H9 (cell line): Measurements from ENCODE around the gene KCNIP3. TPM values are rescaled to one million over a fixed set of nuclear protein-coding genes. Genes with fewer than 3 reads are reported as not detected.
A peak's percentile ranks its signal among the peaks of the same experiment; 100 is the strongest.

ENCODE experiments used
- DNase-seq: peaks from one replicate; pipeline ENCODE4 v3.0.0-alpha.2; 2017
- H2AFZ ChIP-seq: one replicate; pipeline ENCODE4 v1.6.1; 2013; ENCODE audit warnings: mild to moderate bottlenecking, low read length, control low read depth, moderate library complexity
- H2AK5ac ChIP-seq: 2 replicates; pipeline ENCODE4 v1.6.1; 2013; ENCODE audit warnings: low read length, control low read depth, mixed read lengths; ENCODE audit not compliant: insufficient read length
- H2BK120ac ChIP-seq: one replicate; pipeline ENCODE4 v1.6.1; 2013; ENCODE audit warnings: low read depth, mild to moderate bottlenecking, low read length, control low read depth, inconsistent platforms; ENCODE audit not compliant: poor library complexity, severe bottlenecking
- H2BK12ac ChIP-seq: 2 replicates; pipeline ENCODE4 v1.6.1; 2013; ENCODE audit warnings: low read length, control low read depth, mixed read lengths, low read depth; ENCODE audit not compliant: insufficient read length
- H2BK15ac ChIP-seq: 2 replicates; pipeline ENCODE4 v1.6.1; 2013; ENCODE audit warnings: low read depth, low read length, control low read depth
- H2BK20ac ChIP-seq: one replicate; pipeline ENCODE4 v1.6.1; 2013; ENCODE audit warnings: low read depth, mild to moderate bottlenecking, low read length, control low read depth, inconsistent platforms; ENCODE audit not compliant: poor library complexity, severe bottlenecking
- H2BK5ac ChIP-seq: 2 replicates; pipeline ENCODE4 v1.6.1; 2013; ENCODE audit warnings: low read length, control low read depth, mixed read lengths; ENCODE audit not compliant: insufficient read length
- H3K14ac ChIP-seq: 2 replicates; pipeline ENCODE4 v1.6.1; 2013; ENCODE audit warnings: low read length, control low read depth; ENCODE audit not compliant: insufficient read depth
- H3K18ac ChIP-seq: 2 replicates; pipeline ENCODE4 v1.6.1; 2013; ENCODE audit warnings: low read depth, mild to moderate bottlenecking, mixed read lengths, low read length, control low read depth; ENCODE audit not compliant: insufficient read length
- H3K23ac ChIP-seq: 2 replicates; pipeline ENCODE4 v1.6.1; 2013; ENCODE audit warnings: low read length, control low read depth, mixed read lengths, low read depth; ENCODE audit not compliant: insufficient read length
- H3K23me2 ChIP-seq: 2 replicates; pipeline ENCODE4 v1.6.1; 2013; ENCODE audit warnings: low read depth, mild to moderate bottlenecking, mixed read lengths, low read length, control low read depth; ENCODE audit not compliant: insufficient read length, poor library complexity, severe bottlenecking
- H3K27ac ChIP-seq: 2 replicates; pipeline ENCODE4 v1.5.1; 2013; ENCODE audit warnings: low read length, control low read depth, mixed read lengths, low read depth; ENCODE audit not compliant: insufficient read length
- H3K27me3 ChIP-seq: 2 replicates; pipeline ENCODE4 v1.6.1; 2013; ENCODE audit warnings: low read length, control low read depth, inconsistent platforms; ENCODE audit not compliant: insufficient read depth
- H3K4ac ChIP-seq: 2 replicates; pipeline ENCODE4 v1.6.1; 2013; ENCODE audit warnings: low read depth, mild to moderate bottlenecking, control low read depth, inconsistent platforms, low read length, moderate library complexity
- H3K4me1 ChIP-seq: 2 replicates; pipeline ENCODE4 v1.6.1; 2013; ENCODE audit warnings: low read length, control low read depth, inconsistent platforms; ENCODE audit not compliant: insufficient read depth
- H3K4me2 ChIP-seq: 2 replicates; pipeline ENCODE4 v1.6.1; 2013; ENCODE audit warnings: low read length, control low read depth, mixed read lengths; ENCODE audit not compliant: insufficient read length, insufficient read depth
- H3K56ac ChIP-seq: 2 replicates; pipeline ENCODE4 v1.6.1; 2013; ENCODE audit warnings: low read depth, mild to moderate bottlenecking, mixed read lengths, low read length, control low read depth; ENCODE audit not compliant: insufficient read length
- H3K79me1 ChIP-seq: 2 replicates; pipeline ENCODE4 v1.6.1; 2013; ENCODE audit warnings: low read depth, mild to moderate bottlenecking, moderate library complexity, low read length, control low read depth, inconsistent platforms; ENCODE audit not compliant: insufficient read depth, poor library complexity, severe bottlenecking
- H3K79me2 ChIP-seq: 2 replicates; pipeline ENCODE4 v1.6.1; 2013; ENCODE audit warnings: low read length, control low read depth, inconsistent platforms; ENCODE audit not compliant: insufficient read depth
- H3K9ac ChIP-seq: 2 replicates; pipeline ENCODE4 v1.6.1; 2013; ENCODE audit warnings: low read length, control low read depth, mixed read lengths; ENCODE audit not compliant: insufficient read length; ENCODE audit errors: extremely low read depth
- H3K9me3 ChIP-seq: one replicate; pipeline ENCODE4 v1.6.1; 2013; ENCODE audit warnings: low read depth, low read length, inconsistent platforms; ENCODE audit not compliant: control insufficient read depth
- H3T11ph ChIP-seq: one replicate; pipeline ENCODE4 v1.6.1; 2013; ENCODE audit warnings: mild to moderate bottlenecking, low read length, control low read depth, inconsistent platforms
- H4K20me1 ChIP-seq: one replicate; pipeline ENCODE4 v1.6.1; 2013; ENCODE audit not compliant: control insufficient read depth, insufficient read length, insufficient read depth
- H4K5ac ChIP-seq: 2 replicates; pipeline ENCODE4 v1.6.1; 2013; ENCODE audit warnings: low read depth, mild to moderate bottlenecking, mixed read lengths, low read length, control low read depth; ENCODE audit not compliant: insufficient read length
- H4K8ac ChIP-seq: replicated peaks from 2 replicates; pipeline ENCODE4 v1.6.1; 2013; ENCODE audit warnings: low read length, control low read depth, mixed read lengths, low read depth; ENCODE audit not compliant: insufficient read length
- H4K91ac ChIP-seq: 2 replicates; pipeline ENCODE4 v1.6.1; 2013; ENCODE audit warnings: low read depth, mild to moderate bottlenecking, moderate library complexity, mixed read lengths, low read length, control low read depth; ENCODE audit not compliant: insufficient read length
- H3K27ac Mint-ChIP-seq, 3 experiments: 2 replicates in 2 of 3; 3 replicates in 1 of 3; pipeline ENCODE4 v1.8.0; 2020 to 2021; ENCODE audit warnings: mixed read lengths in 3 of 3, mild to moderate bottlenecking in 1 of 3, moderate library complexity in 1 of 3
- H3K27me3 Mint-ChIP-seq: 2 replicates; pipeline ENCODE4 v1.8.0; 2021; ENCODE audit warnings: low read depth, mild to moderate bottlenecking, moderate library complexity, mixed read lengths
- H3K36me3 Mint-ChIP-seq, 3 experiments: 2 replicates in 2 of 3; 3 replicates in 1 of 3; pipeline ENCODE4 v1.8.0; 2020 to 2021; ENCODE audit warnings: low read depth in 3 of 3, mixed read lengths in 3 of 3; ENCODE audit not compliant: insufficient read depth in 1 of 3
- H3K4me1 Mint-ChIP-seq, 2 experiments: 2 replicates each; pipeline ENCODE4 v1.8.0; 2020; ENCODE audit warnings: mixed read lengths in 2 of 2
- H3K4me3 Mint-ChIP-seq, 2 experiments: 2 replicates in 1 of 2; 3 replicates in 1 of 2; pipeline ENCODE4 v1.8.0; 2020 to 2021; ENCODE audit warnings: mild to moderate bottlenecking in 2 of 2, mixed read lengths in 2 of 2, moderate library complexity in 1 of 2
- H3K9me3 Mint-ChIP-seq, 2 experiments: 2 replicates in 1 of 2; 3 replicates in 1 of 2; pipeline ENCODE4 v1.8.0; 2020; ENCODE audit warnings: mild to moderate bottlenecking in 2 of 2, mixed read lengths in 2 of 2, moderate library complexity in 1 of 2
- WGBS: extraction: QIAGEN DNeasy Blood & Tissue Kit; methylation state at CpG from one replicate; pipeline ENCODE4 v1.1.7; 2013; ENCODE audit warnings: missing lambda C conversion rate, low lambda C conversion rate, mixed read lengths; ENCODE audit not compliant: insufficient read length; ENCODE audit errors: extremely low coverage; 5-methylcytosine and 5-hydroxymethylcytosine counted together
- total RNA-seq: library from RNA; stranded (reverse); gene quantifications from 2 replicates; pipeline ENCODE4 v1.2.1, GENCODE V29; 2021
- TF ChIP-seq, protein P1 (sequence below): fragments of 200-600 bp; sonication (generic); conservative IDR thresholded peaks from 3 replicates; pipeline ENCODE4 v1.8.0; 2021; ENCODE audit warnings: antibody characterized with exemption, mild to moderate bottlenecking

The KCNIP3 gene
- total RNA-seq, 1 experiment from 2014 or later: 1.5 TPM

DNA sequence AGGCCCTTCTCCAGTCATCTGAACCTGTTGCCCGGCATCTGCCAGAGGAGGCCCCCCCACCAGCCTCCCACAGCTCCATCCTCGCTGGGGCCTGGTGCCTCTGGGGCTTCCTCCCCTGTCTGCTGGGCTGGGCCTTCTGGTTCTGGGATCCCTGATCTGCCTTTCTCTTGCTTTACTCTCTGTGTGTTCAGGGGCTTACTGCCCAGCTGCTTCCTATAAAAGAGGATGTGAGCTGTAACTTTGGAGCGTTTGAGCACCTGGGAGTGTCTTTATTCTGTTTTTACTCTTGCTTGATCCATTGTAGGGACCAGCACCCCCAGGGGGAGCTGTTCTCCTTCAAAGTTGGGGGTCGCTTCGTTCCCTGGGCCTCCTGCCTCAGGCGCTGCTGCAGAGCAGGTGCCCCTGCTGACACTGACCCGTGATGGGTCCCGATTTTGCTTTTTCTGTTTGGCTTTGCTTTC lies 82.3 kb downstream of the KCNIP3 start:
- Histone ChIP-seq H3K27ac (no peak overlapping the region), H3K4me1 (no peaks in the 10 kb centered on the region), H3K79me1 (no peaks in the 10 kb centered on the region), H3K9me3 (no peaks in the 10 kb centered on the region), H2BK120ac (no peak overlapping the region), H4K5ac (no peak overlapping the region), H3K79me2 (no peaks in the 10 kb centered on the region), H2AFZ (no peak overlapping the region), H3K14ac (no peak overlapping the region), H4K20me1 (no peaks in the 10 kb centered on the region), H3K4ac (no peak overlapping the region), H3T11ph (no peak overlapping the region), H2BK20ac (no peak overlapping the region), H4K91ac (no peak overlapping the region), H2AK5ac (no peak overlapping the region), H2BK5ac (no peak overlapping the region), H3K56ac (no peak overlapping the region), H3K27me3 (no peaks in the 10 kb centered on the region), H3K23me2 (no peaks in the 10 kb centered on the region), H3K4me2 (no peak overlapping the region), H4K8ac (no peak overlapping the region), H2BK12ac (no peak overlapping the region), H3K9ac (no peak overlapping the region), H2BK15ac (no peak overlapping the region), H3K23ac (no peak overlapping the region), H3K18ac (no peak overlapping the region)
- TF ChIP-seq, protein P1, sequence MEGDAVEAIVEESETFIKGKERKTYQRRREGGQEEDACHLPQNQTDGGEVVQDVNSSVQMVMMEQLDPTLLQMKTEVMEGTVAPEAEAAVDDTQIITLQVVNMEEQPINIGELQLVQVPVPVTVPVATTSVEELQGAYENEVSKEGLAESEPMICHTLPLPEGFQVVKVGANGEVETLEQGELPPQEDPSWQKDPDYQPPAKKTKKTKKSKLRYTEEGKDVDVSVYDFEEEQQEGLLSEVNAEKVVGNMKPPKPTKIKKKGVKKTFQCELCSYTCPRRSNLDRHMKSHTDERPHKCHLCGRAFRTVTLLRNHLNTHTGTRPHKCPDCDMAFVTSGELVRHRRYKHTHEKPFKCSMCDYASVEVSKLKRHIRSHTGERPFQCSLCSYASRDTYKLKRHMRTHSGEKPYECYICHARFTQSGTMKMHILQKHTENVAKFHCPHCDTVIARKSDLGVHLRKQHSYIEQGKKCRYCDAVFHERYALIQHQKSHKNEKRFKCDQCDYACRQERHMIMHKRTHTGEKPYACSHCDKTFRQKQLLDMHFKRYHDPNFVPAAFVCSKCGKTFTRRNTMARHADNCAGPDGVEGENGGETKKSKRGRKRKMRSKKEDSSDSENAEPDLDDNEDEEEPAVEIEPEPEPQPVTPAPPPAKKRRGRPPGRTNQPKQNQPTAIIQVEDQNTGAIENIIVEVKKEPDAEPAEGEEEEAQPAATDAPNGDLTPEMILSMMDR: peak; percentile 60
- DNase-seq: peak; percentile 42
- Mint-ChIP-seq H3K36me3 (no peaks in the 10 kb centered on the region), H3K9me3 (no peaks in the 10 kb centered on the region), H3K27me3 (peaks cover 15% of the 10 kb centered on the region), H3K4me3 (no peak overlapping the region), H3K4me1 (peaks cover 13 to 23% of the 10 kb centered on the region in 2 experiments), H3K27ac (peak overlapping the region in 1 of 3 experiments; percentile 5; a peak in 1 of 7 replicates)
- no CpG with 5 or more reads among the region's 8 CpGs for WGBS
